Left renal pelvis (tissue), 4 donors: ENCODE results near the gene FRMD3. TPM values are rescaled to one million over a fixed set of nuclear protein-coding genes. Genes with fewer than 3 reads are reported as not detected.

Experiments used
- DNase-seq, 4 donors: peaks; one replicate each; pipeline ENCODE4 v3.0.0-alpha.2; 2013; ENCODE audit warnings: low read depth in 4 of 4, low spot score in 3 of 4
- polyA plus RNA-seq, 4 donors: library from polyadenylated mRNA; unstranded; fragments of 120-200 nt; gene quantifications; one replicate each; pipeline ENCODE4 v1.2.1, GENCODE V29; 2013; ENCODE audit not compliant: insufficient read length in 4 of 4

The FRMD3 gene
- polyA plus RNA-seq, 4 donors, result 2.8 to 27.4 (median 20.6) TPM

DNA sequence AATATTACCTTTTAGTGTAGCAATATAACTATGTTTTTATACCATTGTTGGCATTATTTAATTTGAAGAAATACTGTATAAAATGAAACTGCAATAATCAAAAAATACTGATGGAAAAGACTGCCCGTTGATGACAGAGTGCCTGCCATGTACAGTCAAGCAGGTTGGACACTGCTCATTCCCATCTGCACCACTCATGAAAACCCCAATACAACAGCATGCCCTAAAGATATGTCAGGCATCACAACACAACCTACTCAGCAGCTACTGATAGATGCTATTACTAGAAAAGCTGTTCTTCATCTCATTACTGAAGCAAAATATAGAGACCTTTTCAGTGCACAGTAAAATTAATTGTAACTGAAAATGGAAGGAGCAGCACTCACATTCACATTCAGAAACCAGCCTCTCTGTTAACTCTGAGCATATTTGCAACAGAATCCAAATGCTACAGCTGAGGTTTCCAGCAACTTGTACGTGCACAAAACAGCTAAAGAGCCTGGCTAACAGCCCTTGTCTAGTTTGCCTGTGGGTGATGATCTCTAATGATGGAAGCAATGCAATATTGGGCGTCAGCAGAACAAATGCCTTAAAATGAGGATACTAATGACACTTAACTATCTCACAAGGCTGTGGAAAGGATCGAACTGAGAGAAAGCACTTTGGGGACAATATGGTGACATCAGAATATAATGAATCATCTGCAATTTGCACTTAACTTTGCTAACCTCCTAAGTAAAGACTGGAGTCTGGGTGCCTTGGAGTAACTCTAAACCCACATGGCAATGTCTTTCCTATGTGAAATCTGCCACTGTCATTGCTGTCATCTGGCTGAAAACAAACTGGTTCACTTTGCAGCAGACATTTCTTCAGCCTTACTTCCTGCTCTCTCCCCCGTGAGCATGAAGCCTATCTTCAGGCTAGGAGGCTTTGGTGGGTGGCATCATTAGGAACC, 280.0 kb downstream of the FRMD3 start:
- DNase-seq, result no peak

DNA sequence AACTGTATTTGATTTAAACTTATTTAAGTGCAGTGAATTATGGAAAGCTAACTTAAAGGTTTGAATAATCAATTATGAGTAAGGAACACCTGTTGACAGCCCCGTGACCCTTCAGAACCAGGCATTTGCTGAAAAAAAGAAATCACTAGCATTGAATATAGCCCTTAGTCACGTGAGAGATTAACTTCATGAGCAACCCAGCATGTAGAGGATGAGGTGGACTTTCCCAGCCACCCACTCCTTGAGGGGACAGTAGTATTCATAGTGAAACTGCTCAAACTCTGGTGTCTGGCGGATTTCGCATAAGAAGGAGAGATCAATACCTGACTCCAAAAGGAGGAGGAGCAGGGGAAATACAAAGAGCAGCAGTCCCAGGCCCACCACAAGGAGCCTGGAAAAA, 290.5 kb downstream of the FRMD3 start:
- no peak for DNase-seq

DNA sequence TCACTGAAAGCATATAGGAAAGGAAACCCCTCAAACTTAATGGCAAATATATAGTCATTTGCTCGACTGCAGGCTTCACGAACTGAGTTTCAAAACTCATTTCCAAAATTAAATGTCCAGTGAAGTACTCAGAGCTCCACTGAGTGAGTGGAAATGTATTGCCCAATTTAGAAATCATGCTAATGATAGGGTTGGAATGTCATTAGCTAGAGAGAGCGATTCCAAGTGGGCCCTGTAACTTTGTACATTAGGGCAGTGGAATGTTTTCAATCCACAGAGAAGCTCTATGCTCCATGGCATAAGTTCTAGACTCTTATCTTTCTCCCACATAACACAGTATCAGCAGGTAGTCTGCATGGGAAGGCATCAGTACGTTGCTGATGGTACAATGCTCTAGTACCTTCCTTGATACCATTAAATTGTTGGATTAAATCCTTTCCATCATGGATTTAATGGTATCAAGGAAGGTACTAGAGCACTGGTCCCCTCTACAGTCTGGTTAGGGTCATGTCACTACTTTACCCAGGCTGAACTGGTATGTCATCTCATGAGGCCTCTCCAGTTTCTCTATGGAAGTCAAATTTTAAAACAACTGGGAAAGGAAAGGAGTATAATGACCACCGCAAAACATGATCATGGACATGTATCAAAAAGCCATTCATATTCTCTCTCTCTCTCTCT, 292.1 kb downstream of the FRMD3 start:
- DNase-seq, result no peak

DNA sequence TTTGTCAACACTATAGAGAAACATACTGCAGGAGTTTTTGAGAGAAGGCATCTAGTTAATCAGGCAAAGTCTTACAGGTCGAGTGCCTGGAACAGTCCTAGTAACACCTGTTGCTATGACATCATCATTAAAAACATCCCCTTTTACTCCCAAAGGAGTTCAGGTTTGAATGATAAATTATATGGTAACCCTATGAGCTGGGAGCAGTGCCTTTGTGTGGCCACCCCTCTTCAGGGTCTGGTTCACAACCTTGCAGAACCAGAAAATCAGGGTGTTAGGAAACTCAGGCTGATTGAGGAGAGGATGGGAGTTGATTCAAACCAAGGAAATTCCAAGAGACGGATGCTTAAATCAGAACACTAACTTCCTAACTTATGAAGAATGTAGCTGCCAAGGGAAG, 296.1 kb downstream of the FRMD3 start:
- DNase-seq, result no peak

DNA sequence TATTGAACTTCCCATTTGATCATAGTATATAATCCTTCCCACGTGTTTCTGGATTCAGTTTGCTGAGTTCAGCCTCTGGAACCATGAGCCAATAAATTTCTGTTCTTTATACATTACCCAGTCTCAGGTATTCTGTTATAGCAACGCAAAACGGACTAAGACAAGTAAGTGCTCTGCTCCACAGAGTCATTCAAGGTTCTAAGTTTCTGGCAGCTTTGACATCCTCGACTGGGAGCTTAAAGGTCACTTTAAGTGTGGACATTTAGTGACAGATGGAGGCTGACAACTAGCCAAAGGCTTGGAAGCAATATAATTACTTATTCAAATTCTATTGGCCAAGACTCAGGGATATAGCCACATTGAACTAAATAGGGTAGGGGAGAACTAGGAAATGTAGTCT, 297.5 kb downstream of the FRMD3 start:
- DNase-seq, result no peak

DNA sequence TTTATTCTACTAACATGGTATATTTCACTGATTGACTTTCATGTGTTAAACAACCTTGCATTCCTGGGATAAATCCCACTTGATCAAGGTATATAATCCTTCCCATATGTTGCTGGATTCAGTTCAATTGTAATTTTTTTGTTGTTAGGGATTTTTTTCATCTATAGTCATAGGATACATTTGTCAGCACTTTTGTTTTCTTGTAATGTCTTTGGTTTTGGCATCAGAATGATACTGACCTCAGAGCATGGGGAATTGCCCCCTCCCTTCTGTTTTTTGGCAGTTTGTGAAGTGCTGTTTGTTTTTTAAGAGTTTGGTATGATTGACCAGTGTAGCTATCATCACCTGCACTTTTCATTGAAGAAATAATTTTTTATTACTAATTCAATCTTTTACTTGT, 298.5 kb downstream of the FRMD3 start:
- no peak for DNase-seq

DNA sequence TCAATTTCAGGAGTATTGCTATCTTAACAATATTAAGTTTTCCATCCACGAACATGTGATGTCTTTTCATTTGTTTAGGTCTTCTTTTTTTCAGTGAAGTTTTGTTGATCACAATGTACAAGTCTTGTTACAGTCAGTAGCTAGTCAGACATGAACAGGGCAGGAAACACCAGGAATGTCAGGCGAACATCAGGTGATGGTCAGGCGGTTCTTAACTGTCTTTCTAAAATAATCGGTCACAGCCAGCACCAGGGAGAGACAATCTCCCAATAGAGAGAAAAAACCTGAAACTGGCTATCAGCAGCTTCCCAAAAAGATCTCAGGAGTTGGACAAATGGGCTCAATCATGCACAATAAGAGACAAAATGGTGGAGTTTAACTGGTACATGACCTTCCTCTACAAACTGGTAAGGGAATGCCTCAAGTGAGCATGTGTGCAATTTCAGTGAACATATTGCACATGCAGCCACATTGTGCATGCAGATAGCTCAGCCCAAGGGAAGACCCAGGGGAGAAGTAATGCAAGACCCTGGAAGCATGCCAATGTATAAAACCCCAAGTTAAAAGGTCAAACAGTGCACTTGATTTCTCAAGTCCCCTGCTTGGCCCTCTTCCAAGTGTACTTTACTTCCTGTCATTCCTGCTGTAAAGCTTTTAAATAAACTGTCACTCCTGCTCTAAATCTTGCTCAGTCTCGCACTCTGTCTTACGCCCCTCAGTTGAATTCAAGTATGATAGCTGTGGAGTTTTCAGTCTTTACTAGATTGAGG, 299.1 kb downstream of the FRMD3 start:
- no peak for DNase-seq

DNA sequence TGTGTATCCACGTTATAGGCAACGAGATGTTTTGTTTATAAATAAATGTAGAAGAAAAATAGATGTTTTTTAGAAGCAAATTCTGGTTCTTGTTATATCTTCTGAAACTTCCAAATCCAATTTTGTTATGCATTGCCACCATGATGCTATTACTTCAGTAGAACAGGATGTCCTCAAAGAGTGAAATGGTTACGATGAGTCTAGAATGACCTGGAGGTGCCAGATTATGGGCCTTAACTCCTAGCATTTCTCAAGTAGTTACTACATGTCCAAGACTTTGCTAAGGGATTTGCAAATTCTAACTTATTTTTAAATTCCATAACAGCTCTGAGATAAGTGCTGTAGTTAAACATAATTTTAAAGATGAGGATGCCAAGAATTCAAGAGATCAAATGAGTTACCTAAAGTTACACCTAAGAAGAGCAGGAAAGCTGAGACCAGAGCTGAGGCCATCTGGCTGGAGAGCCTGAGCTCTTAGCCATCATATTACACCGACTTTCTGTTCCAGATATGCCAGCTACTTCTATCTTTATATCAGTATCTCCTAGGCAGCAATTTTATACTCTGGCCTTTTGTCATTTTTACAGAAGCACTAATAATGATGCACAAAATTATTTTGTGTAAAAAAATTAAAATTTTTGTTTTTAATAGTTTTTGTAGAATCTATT, 302.0 kb downstream of the FRMD3 start:
- DNase-seq, result no peak

DNA sequence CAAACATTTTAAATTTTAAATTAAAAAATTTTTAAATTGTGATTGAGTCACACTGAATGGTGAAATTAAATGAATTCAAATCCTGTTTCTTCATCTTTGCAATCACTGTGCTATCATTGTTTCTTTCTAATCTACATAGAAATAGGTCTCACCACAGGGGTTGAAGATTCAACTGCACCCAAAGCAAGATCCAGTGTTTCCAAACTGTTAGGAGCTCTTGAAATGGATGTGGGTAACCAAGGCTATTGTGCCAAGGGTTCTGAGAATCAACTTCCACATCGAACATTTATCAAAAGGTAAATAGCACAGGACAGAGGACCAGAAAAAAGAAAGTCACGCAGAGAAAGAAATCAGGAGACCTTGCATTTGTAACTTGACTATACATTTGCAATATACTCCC, 302.7 kb downstream of the FRMD3 start:
- no peak for DNase-seq

DNA sequence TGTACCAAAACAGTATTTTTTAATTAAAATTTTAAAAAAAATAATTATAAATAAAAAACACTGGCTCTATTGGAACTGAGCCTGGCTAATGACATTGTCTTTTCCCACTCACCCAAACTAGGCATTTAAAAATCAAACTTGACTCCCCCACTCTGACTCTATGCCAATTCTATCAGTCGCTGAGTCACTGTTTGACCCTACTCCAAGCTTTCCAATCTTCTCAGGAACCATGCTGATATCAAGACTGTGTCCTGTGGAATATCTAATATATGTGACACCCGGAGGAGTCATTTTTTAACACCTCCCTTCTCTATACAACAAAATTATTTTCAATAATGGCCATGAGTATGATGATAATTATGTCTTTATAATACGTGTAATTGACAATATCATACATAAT, 303.7 kb downstream of the FRMD3 start:
- DNase-seq, result no peak

DNA sequence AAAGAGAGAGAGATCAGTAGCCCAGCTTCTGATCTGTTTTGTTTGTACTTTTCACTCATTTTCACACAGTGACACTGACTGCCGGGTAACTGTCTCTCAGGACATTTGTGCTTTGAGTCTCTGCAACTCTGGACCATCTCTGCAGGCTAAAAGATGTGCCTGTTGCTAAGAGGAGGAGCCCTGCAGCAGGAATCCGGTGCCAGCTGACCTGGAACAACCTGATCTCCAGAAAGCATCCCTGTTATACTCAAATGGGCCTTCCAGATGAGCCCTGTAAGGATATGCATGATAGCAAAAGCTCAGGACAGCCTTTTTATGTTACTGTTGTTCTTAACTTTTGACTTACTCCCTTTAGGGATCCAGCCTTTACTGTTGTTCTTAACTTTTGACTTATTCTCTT, 304.6 kb downstream of the FRMD3 start:
- no peak for DNase-seq

DNA sequence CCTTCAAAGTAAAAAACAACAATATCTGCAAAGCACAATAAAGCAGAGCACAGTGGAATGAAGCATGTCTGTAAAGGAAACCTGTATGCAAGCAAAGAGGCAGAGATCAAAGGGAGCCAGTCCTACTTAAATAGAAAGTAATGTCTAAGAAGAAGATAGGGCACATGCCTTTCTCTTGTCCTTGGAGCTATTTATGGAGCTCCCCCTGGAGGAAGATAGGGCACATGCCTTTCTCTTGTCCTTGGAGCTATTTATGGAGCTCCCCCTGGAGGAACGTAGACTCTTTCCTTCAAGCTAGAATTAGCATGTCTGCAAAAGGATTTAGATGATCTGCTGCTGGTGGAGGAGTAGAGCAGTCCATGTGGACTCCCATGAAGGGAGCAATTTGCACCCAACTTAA, 307.2 kb downstream of the FRMD3 start:
- no peak for DNase-seq

DNA sequence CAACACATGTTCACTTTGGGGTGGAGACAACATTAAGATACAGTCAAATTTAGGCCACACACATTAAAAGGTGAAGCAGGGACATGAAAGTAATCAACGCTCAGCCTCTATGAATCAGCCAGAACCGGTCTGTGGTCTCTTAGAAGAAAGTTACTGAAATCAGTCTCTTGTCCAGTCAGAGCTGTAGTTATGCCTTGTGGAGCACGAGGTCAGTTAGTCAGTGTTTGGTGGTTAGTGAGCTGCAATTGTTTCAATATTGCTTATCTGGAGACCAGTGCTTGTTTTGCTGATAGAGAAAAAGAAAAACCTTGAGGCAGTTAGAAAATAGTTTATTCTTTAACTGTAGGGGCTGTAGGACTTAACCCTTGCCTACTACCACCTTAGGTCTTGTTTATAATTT, 317.5 kb downstream of the FRMD3 start:
- DNase-seq, result peak in 1 of 4 donors; percentile 27

DNA sequence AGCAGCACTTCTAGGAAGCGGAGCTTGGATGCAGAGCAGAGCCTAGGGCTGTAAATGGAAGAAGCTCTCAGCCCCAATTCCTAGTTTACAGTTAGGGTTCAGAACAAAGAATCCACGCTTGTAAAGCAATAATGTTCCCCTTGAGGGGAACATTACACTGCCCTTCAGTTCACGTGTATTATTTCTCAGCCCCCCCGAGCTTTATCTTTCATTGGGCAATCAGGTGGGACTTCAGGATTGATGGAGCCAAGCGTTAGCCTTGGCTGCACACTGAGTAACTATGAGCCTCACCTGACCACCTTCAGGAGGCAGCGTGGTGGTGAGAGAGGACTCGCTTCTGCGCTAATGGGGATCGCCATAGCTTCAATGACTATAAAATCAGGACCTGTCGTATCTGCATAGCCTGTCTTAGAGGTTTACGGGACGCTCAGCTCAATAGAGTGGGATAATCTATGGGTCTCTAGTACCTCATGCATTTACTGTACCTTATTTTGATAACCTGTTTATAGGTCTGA, 318.2 kb downstream of the FRMD3 start:
- no peak for DNase-seq

DNA sequence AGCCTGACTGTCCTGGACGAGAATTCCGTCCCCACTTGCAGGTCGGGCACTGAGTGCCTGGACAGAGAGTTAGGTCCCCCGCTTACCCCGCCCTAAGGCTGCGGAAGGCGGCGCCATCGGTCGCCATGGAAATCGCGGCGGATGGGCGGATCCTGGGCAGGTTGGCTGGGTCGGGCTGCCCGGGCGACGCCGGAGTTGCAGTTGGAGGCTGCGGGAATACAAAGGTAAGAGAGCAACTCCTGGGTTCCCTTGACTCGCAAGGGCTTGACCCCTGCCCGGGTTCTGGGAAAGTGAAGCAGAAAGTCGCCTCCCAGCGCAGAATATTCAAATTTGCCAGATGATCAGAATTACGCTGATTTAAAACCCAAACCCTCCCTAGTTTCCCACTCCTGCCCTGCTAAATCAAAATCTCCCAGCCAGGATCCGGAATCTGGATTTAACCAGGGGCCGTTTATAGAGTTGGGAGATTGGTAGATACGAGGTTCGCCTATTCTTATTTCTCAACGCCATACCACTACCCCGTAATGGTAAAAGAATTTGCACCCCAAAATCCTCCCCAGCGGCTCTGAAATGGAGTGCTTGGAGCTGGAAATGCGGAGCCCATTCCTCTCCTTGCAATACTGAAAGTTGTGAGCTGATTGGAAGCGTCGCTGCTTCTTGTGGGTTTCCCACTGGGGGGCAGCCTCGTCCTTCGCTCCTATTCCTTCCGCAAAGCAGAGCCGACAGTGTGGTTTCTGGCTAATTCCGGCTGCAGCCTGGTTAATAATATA, 318.9 kb downstream of the FRMD3 start:
- DNase-seq, result peak in 3 of 4 donors; percentile 80 to 85 (median 84)

DNA sequence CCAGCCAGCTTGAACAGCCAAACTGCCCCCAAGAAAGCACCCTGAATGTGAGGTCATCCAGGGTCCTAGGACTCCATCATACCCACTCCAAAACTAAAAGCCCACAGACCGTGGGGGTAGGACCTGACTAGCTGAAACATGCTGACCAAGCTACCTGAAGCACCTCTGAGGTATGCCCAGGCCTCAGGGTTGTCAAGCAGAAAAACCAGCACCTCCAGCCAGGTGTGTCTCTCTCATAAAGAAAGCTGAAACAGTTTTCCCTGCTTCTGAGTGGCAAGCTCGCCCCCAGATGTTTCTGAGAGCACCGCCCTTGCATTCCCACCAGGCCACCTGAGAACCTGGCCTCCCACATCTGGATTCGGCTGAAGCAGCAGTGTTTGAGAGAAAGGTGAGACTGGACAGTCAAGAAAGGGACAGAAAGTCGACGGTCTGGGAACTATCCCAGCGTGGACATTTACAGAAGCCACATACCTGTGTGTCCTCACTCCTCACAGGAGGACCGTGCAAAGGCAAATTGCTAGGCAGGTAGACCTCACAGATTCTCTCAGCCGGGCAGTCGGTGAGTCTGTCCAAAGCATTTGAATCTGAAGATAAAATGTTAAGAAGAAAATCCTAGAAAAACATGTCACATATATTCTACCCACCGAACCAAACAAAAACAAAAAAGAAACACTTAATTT, 319.6 kb downstream of the FRMD3 start:
- no peak for DNase-seq

DNA sequence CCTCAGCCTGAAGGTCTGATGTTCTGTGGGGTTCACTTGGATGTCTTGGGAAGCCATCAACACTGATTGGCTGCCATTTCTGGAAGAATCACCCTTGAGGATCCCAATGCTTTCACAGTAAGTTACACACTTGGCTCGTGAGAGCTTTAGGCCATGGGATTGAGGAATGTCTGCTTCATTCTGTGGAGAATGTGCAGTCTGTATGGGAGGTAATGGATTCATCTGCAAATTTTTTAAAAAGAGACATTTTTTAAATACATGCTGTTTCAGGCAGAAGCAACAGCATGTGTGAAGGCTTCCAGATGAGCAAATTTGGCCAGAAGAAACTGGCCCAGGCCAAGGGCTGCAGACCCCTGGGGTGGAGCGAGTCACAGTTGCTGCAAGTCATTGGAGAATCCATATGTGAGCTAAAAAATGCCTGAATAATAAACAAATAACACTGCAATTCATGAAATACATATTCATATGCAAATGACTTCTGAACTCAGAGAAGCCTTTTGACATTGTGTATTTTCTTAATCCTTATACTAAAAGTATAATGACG, 328.9 kb downstream of the FRMD3 start:
- no peak for DNase-seq

DNA sequence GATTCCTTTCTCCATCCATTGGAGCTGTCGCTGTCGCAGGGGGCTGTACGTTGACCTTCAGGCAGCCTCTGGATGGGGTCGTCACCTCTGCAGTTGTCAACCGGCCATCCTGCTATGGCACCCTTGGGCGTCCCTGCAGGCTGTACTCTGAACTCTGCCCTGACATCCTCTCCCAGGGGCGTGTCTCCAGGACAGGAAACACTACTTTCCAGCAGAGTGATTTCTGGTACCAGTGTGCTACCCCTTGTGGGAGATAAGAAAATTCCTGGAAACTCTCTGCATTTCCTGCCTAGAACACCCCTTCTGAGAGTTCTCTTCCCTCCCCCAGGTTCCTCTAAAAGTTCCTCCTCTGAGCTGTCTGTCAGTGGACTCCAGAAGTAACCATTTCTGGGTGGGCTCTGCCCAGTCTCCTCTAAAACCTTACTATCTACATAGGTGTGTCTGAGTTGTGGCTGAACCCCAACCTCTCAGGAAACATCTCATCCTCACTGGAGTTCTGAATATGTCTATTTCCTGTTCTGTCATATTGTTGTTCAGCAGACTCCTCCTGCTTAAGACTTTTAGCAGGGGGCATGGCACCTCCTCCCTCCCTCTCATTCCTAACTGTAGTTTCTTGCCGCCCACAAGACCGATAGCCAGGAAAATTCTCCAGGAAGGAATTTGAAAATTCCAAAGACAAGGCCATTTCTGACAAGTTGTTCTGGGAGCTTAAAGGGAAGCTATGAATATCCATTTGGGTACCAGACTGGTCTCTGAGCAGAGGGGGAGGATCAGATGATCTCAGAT, 329.9 kb downstream of the FRMD3 start:
- no peak for DNase-seq
